SHP77 treated with DMSO at 0.1 percent for 48 hours (cell line): ENCODE results near the gene WBP2NL.

Experiments
- DNase-seq: peaks from one replicate; lab custom pipeline; 2025; lab: John Stamatoyannopoulos, UW

The WBP2NL gene

DNA sequence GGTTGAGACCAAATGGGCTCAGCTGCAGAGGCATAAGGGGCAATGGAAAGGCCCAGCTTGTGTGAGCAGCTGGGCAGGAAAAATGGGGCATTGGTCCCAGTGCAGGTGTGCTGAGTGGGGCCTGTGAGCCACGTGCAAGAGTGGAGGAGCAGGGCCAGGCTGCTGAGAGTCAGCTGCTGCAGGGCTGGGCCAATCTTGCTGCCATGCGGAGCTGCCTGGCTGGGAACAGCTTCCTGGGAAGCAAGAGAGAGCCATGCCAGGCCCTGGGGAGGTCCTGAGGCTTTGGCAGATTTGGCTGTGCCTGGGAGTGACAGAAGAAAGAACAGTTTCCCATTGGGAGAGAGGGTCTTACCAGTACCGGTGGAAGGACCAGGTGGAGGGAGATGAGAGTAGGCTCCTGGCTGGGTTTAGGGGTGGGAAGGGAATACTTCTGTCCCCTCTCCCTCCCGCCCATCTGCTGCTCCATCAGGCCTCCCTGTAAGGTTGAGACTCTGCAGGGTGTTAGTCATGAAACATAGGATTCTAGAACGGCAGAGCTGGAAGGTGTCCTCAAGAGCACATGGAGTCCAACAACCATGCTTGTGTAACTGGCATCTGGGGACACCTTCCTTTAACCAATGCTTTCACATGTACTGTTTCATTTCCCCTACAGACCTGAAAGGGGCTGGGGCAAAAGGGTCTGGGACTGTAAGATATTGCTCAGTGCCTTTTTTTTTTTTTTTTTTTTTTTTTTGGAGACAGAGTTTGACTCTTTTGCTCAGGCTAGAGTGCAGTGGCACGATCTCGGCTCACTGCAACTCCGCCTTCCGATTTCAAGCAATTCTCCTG lies 19.0 kb upstream of the WBP2NL start:
- no peak for DNase-seq

DNA sequence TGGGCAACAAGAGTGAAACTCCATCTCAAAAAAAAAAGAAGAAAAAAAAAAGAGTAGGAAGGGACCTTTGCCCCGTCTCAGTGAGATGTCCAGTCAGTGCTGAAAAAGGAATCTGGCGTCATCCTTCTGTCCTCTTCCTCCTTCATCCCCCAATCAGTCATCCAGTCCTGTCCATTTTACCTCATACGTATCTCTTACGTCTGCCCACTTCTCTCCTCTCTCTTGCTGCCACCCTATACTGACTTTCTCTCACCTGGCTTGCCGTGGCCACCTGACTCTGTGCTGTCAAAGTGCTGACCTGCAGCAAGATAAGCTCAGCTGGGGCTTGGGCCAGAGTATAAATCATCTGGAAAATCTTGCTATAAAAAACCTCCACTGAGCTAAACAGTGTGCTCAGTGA lies 15.7 kb upstream of the WBP2NL start:
- no peak for DNase-seq

DNA sequence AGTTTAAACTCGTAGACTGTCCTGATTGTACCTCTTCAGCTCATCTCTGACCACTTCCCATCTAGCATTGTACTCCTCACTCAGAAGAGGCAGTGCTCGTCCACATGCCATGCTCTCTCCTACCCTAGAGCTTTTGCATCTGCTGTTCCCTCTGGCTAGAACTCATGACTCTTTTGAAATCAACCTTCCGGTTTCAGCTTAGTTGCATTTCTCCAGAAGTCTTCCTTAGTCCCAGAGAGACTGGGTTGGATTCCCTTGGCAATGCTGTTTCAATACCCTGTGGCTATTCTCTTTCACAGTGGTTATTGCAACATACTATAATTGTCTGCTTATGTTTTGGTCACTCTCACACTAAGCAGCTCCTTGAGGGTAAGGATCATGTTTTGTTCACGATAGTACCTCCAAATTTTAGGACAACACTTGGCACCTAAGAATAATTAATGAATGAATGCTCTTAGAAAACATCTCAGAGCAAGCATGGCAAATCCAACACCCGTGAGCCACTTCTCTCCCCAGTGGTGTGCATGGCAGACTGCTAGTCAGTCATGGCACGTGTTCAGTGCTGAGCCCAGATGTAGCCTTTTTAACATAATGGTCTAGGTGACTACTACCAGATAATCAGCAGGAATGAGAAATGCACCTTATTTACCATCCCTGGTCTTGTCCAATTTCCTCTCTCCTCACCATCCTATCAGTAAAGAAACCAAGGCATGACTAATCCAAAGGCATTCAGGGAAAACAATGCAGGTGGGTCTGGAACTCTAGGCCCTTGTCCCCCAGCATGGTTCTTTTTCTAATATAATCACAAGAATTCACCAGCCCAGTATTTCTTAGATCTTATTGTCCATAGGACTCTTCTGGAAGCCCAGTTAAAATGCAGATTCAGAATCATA lies 14.8 kb upstream of the WBP2NL start:
- no peak for DNase-seq

DNA sequence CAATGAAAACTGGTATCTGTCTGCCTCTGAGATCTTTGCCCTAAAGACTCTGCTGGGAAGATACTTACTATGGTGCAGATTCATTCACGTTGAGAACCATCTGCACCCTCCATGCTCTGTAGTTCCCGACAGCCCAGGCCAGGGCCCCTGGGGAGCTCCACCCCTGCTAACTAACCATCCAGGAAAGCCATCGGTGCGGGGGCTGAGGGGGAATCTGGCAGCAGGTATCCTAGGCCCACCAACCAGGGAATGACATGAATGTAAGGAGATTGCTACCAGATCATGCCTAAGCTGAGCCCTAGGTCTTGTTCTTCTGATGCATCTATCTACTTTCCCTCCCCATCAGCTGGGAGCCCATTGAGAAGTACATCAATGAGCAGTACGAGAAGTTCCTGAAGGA lies 11.3 kb upstream of the WBP2NL start:
- DNase-seq = no peak

DNA sequence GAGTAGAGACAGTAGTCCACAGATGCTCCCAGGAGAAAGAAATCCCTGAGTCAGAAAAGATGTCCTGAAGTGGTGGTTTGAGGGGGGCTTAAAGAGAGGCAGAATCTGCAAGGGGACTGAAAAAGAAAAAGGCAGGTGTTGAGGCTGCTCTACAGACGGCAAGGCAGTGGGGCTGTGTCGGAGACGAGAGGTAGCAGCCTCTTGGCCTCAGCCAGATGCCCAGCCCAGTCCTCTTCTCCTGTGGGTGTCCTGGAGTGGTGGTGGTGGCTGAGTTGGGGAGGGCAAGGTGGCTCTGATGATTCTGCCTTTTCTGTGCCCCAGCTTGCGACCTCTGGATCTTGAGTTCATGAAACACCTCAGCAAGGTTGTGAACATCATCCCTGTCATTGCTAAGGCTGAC lies 9.3 kb upstream of the WBP2NL start:
- no peak for DNase-seq

DNA sequence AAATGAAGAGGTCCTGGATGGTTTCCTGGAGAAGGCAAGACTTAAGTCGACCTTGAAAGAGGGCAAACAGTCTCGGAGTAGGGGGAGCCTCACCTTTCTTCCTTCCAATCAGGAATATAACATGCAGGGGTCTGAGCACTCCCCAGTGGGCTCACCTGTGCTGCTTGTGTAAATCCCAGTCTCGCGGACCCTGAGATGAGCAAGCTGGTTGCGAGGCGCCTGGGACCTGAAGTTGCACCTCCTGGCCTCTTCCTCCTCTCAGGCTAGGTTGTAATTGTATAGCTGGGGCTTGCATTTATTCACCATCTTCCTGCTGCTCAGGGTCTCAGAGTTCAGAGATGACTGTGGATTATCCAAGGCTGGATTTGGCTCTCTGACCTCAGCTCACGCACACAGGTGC lies 7.5 kb upstream of the WBP2NL start:
- no peak for DNase-seq

DNA sequence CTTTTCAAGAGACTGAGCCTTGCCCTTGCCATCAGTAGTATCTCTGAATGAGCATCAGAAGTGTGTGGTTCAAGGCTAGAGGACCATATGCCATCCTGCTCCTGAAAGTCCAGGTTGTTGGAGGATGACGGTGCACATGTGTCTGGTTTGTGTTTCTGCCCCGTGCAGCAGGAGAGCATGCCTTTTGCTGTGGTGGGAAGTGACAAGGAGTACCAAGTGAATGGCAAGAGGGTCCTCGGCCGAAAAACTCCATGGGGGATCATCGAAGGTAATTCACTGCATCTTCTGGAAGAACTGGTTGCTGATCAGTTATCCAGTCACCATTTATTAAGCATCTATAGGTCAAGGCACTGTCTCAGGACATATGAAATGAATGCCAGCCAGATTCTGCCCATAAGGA lies 6.1 kb upstream of the WBP2NL start:
- no peak for DNase-seq

DNA sequence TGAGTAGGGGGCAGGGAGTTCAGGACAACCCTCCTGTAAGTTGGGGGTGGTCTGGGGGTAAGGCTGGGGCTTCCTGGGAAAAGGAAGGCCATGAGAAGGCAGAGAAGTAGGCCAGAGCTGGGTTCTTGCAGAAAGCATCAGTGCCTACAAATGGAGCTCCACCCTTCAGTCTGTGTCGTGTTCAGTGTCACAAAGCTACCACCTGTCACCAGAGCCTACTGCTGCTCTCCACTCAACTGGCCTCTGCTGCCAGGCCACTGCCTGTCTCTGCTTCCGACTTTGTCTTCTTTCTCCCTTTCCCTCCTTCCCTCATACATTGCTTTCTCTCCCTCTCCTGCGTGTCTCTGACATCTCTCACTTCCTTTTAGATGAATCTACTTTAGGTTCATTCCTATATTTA lies 3.4 kb upstream of the WBP2NL start:
- no peak for DNase-seq

DNA sequence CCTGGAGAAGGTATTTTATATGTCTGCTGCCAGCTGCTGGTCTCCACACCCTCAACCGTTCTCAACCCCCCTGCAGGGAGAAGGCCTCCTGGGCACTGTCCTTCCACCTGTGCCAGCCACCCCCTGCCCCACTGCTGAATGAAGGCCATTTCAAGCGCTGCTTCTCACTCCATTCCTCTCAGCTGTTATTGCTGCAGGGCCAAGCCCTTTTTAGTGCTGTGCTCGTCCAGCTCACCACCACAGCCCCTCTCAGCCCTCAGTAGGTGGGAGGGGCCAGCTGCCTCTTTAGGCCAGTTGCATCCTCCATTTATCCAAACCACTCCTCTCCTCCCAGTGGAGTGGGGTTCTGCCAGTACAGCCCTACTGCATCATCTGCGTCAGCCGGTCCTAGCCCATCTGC lies 1.8 kb upstream of the WBP2NL start:
- DNase-seq = no peak

DNA sequence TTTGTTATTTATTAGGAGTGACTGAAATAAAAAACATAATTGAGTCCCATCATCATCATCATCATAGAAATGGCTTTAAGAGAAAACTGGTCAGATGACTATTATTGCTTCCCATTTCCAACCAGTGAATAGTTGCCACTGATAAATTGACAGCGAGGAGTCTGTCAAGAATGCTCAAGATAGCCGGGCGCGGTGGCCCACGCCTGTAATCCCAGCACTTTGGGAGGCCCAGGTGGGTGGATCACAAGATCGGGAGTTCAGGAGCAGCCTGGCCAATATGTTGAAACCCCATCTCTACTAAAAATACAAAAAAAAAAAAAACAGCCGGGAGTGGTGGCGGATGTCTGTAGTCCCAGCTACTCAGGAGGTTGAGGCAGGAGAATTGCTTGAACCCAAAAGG lies 1.9 kb downstream of the WBP2NL start:
- no peak for DNase-seq

DNA sequence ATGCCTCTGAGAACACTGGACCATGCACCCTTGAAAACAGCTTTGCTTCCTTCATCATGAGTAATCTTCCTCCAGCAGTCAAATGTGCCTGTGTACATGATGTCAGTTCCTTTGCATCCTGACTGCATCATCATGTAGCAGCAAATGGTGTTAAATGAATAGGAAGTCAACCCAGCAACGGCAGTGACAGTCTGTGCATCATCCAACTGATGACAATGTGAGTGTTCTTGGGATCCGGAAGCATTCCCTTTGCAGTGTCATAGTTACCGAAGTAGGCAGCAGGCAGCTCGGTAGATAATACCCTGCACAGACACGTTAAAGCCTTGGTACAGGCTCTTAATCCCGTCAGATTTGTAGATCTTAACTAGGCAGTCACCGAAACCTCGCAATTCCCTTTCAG lies 2.5 kb downstream of the WBP2NL start:
- DNase-seq = no peak

DNA sequence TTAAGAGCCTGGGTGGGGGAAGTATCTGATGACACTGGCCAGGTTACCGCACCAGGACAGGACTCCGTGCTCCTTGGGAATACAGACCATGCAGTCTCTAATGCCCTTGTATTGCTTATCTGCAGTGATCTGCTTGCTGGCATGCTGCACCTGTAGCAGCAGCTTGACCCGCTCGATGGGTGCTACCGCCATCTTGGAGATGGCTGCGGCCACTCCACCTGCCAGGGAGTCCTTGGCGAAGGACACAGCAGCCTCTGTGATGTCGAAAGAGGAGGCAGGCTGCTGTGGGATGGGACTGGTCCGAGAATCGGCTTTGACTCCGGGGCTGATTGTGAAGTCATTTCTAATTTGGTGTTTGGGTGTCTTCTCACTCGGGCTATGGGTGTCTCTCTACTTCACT lies 3.1 kb downstream of the WBP2NL start:
- DNase-seq = no peak

DNA sequence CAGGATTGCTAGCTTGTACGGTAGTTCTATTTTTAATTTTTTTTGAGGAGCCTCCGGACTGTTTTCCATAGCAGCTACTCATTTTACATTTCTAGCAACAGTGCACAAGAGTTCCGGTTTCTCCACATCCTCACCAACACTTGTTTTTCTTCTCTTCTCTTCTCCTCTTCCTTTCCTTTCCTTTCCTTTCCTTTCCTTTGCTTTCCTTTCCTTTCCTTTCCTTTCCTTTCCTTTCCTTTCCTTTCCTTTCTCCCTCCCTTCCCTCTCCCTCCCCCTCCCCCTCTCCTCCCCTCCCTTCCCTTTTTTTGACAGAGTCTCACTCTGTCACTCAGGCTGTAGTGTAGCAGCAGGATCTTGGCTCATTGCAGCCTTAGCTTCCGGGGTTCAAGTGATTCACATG lies 9.3 kb downstream of the WBP2NL start:
- DNase-seq = no peak

DNA sequence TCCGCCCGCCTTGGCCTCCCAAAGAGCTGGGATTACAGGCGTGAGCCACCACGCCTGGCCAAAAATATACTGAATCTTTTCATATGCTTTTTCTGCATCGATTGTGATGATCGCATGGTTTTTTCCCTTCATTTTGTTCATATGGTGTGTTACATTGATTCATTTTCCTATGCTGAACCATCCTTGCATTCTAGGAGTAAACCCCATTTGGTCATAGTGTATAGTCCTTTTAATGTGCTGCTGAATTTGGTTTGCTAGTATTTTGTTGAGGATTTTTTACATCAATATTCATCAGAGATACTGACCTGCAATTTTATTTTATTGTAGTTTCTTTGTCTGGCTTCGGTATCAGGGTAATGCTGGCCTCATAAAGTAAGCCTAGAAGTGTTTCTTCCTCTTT lies 12.2 kb downstream of the WBP2NL start:
- no peak for DNase-seq

DNA sequence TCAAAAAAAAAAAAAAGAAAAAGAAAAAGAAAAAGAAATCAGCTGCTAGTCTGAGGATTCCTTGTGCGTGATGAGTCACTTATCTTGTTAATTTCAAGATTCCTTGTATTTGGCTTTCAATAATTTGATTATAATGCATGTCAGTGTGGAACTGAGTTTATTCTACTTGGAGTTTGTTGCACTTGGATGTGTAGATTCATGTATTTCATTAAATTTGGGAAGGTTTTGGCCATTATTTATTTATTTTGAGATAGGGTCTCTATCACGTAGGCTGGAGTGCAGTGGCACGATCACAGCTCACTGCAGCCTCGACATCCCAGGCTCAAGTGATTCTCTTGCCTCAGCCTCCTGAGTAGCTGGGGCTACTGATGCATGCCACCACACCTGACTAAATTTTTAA lies 14.8 kb downstream of the WBP2NL start:
- no peak for DNase-seq

DNA sequence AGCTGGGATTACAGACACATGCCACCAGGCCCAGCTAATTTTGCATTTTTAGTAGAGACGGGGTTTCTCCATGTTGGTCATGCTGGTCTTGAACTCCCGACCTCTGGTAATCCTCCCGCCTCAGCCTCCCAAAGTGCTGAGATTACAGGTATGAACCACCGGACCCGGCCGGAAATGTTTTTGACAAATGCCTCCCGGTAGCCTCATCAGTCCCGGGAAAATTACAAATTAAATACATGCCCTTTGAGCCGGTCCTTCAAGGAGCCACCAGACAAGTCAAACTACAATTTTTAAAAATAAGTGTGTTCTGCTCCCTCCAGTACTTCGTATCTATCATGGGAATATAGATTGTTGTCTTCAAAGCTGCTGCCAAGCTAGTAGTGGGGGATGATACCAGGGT lies 17.5 kb downstream of the WBP2NL start:
- DNase-seq = no peak

DNA sequence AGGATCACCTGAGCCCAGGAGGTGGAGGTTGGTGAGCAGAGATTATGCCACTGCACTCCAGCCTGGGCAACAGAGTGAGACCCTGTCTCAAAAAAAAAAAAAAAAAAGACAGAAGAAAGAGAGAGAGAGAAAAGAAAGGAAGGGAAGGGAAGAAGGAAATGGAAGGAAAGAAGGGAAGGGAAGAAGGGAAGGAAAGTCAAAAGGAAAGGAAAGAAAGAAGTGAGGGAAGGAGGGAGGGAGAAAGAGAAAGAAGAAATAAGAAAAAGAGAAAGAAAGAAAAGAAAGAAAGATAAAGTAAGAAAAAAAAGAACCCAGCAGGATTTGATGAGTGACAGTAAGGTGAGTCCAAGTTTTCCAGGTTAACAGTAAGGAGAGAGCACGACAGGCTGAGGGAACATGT lies 19.6 kb downstream of the WBP2NL start:
- DNase-seq = no peak

DNA sequence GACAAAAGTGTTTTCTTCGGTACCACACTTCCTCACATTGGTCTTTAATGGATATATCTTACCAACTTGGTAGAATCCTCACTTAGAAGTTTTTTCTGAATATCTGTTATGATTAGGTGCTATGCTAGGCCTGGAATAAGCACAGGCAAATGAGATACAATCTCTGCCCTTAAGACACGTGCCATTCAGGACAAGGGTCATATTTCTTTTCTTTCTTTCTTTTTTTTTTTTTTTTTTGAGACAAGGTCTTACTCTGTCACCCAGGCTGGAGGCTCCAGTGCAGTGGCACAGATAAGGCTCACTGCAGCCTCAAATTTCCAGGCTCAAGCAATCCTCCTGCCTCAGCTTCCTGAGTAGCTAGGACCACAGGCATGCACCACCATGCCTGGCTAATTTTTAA lies 23.0 kb downstream of the WBP2NL start:
- no peak for DNase-seq

DNA sequence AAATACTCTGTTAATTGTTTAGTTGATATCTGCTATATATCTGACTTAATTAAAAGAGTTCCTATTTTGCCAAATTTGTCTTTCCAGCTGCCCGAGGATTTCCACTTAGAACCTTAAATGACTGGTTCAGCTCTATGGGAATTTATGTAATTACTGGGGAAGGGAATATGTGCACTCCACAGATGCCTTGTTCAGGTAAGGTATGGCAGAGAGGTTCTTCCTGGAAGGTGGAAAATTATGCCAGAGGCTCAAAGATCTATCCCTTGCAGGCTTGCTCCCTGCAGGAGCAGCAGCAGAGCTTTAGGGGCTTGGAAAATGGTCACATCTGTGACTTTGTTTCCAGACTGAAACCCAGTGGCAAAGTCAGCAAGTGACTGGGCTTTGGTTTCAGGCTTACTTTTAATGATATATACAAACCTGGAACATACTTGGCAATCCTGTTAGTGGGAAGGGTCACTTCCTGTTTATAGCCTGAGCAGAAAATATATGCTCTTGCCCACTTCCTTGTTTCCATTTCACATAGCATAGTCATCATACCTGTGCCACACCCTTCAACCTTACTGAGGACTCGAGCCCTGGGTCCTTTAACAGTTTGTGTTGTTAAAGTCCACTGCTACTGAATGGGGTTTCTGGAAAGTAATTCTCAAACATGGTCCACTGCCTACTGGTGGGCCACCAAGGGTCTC lies 23.7 kb downstream of the WBP2NL start:
- DNase-seq = no peak

DNA sequence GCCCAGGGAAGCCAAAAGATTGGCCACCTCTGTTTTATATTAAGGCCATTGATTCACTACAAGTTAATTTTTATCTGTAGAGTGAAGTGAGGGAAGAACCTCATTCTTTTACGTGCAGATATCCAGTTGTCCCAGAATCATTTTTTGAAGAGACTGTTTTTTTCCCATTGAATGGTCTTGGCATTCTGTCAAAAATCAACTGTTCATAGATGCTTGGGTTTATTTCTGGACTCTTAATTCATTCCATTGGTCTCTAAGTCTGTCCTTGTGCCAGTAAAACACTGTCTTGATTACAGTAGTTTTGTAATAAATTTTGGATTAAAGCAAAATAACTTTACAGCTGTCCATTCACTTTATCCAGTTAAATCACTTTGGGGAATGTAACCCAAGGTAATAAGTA lies 26.8 kb downstream of the WBP2NL start:
- no peak for DNase-seq

DNA sequence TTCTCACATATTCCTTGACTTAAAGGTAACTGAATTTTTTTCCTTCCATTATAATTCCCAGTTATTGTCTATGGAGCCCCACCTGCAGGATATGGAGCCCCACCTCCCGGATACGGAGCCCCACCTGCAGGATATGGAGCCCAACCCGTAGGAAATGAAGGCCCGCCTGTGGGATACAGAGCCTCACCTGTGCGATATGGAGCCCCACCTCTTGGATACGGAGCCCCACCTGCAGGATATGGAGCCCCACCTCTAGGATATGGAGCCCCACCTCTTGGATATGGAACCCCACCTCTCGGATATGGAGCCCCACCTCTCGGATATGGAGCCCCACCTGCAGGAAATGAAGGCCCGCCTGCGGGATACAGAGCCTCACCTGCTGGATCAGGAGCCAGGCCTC lies 28.1 kb downstream of the WBP2NL start:
- DNase-seq = no peak

DNA sequence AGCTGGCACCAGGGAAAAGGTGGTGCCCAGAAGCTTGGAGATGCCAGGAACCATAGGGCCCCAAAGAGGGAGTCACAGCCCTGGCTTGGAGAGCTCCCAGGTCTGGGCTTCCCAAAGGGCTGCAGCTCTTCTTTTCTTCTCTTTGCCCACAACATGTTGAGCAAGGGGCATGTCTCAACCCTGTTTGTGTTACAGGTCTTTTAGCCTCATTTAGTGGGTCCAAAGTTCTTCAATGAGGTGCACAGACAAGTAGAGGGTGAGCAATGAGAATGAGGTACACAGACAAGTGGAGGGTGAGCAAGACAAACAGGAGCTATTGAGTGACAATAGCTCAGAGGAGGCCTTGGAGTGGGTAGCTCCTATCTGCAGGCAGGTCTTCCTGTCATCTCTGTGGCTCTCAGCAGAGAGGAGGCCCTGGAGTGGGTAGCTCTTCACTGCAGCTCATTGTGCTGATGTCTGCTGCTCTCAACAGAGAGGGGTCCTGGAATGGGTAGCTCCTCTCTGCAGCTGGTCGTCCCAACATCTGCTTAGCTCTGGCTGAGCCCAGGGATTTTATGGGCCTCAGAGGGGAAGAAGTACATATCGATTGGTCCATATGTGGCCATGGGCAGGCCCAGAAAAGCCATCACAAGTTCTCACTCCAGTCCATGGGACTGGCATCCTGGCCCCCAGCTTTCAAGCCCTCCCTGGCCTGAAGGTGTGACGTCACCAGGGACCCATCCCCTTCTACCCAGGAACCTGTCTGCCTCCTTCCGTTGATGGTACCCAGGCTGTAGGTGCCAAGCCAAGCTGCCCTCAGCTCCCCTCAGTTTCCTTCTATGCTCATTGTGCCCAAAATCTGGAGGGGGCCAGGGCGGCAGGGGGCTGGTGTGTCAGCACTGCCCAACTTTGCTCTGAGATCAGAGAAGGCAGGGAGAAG lies 34.9 kb downstream of the WBP2NL start:
- no peak for DNase-seq
